Retinal pigment epithelial cell (primary cell): ENCODE results near the gene ARFGEF2.

ENCODE experiments used
- DNase-seq: peaks from one replicate; pipeline ENCODE4 v3.0.0-alpha.2; 2010; ENCODE audit warnings: low read depth
- H3K4me3 ChIP-seq: 2 replicates; pipeline ENCODE4 v1.5.1; 2011; ENCODE audit warnings: mild to moderate bottlenecking, low read length, control low read depth, moderate library complexity
- CTCF ChIP-seq: conservative IDR thresholded peaks from 2 replicates; pipeline ENCODE4 v1.5.1; 2011; ENCODE audit warnings: low read depth, low read length, control low read depth, inconsistent platforms

ARFGEF2 gene

DNA sequence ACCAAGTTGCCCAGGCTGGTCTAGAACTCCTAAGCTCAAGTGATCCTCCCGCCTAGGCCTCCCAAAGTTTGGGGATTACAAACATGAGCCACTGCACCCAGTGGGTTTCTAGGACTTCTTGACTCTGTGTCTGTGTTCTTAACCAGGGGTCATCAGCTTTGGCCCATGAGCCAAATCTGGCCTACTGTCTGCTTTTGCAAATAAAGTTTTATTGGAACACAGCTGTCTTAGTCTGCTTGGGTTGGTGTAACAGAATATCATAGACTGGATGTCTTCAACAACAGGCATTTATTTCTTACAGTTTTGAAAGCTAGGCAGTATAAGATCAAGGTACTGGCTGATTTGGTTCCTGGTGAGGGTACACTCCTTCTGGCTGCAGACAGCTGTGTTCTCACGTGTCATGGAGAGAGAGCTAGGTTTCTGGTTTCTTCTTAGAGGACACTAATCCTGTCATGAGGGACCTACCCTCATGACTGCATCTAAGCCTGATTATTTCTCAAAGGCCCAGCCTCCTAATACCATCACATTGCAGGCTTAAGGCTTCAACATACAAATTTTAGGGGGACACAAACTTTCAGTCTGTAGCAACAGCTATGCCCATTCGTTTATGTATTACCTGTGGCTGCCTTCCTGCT, 23.3 kb downstream of the ARFGEF2 start:
- no peak overlapping the region for H3K4me3 ChIP-seq
- DNase-seq: peak; percentile 74
- no peak for TF ChIP-seq CTCF

DNA sequence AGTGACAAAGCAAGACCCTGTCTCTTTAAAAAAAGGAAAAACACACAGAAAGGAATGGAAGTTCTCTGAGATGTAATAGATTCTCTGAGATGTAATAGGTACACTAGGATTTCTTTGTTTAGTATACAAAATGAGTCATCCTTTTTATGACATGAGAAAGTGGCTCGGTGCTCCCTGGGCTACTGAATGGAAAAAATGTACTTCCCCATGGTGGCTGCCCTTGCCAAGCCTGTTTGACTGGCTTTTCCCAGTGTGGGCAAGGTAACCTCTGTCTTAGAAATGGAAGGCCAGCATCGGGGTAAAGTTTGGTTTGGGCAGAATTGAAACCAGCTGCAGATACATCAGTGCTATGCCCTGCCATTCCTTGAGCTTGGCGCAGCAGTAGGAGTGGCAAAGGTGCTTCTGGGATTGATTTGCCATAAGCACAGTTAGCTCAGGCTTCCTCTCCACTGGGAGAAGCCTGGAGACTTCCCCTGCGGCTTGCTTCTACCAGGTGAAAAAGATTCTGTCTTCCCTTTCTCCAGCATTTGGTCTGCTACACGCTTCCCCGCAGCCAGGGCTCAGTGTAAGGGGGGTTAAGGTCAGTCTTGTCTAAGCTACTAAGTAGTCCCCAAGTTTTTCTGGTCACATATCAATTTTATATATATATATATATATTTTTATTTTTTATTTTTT, 24.5 kb downstream of the ARFGEF2 start:
- no peak for DNase-seq
- no peak for TF ChIP-seq CTCF
- no peak overlapping the region for H3K4me3 ChIP-seq

GRCh38 chr20:48948612-48949011, 27.1 kb downstream of the ARFGEF2 start:
- DNase-seq: no peak
- H3K4me3 ChIP-seq: no peak overlapping the region
- no peak for TF ChIP-seq CTCF

DNA sequence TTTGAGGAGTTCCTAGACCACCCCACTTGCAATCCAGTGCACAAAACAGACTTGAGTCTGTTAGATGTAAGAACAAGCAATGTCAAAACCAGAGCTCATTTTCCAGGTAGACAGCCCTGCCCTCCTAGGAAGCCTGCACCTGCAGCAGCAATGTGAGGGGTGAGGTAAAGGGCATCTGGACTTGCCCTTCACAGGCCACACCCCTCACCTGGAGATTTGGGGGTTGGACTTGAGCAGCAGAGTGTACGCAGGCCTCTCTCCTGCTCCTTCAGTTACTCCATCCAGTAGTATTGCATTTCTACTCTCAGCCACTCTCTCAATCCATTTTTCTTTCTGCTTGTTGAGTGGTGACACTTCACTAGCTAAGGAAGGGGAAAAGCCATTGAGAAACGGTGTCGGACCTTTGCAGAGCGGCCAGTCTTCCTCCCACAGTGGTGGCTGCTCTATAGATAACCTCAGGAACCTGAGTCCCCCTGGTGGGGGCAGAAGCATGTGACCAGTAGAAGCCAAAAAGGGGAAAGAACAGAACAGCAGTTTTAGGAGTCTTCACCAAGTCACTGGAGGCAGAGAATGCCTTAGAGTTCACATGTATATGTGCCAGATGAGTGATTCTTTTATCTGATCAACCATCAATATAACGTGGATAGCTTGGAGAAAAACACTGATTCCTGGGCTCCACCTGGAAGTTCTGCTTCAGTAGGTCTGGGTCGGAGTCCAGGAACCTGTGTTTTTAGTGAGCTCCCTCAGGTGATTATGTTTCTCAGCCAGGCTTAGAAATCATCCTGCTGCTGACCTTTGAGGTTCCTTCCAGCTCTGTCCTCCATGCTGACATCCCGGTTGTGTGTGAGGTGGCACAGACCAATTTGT, 28.0 kb downstream of the ARFGEF2 start:
- DNase-seq: no peak
- no peak overlapping the region for H3K4me3 ChIP-seq
- TF ChIP-seq CTCF: peak; percentile 11

- no peak for DNase-seq
- TF ChIP-seq CTCF: no peak
- no peak overlapping the region for H3K4me3 ChIP-seq
Observed at GRCh38 chr20:48951041-48951440, 29.5 kb downstream of the ARFGEF2 start.

DNA sequence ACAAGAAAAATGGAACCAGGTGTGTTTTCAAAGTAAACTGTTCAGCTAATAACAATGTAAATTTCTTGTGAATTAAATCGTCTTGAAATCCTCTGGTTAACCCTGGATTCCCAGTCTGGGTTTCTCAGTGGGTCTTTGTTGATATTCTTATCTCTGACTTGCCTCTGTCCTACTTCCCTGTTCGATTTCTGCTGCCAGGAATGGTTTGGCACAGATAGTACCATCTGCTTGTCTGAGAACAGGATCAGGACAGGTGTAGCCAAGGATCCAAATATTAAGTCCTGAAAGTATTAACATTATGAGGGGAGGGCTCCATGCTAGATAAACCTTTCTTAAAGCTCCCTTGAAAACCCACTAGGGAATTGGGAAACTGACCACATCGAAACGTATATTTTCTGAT, 30.1 kb downstream of the ARFGEF2 start:
- DNase-seq: no peak
- no peak overlapping the region for H3K4me3 ChIP-seq
- no peak for TF ChIP-seq CTCF
